HepG2 (cell line): Measurements from ENCODE around the gene RHOT2. TPM values are rescaled to one million over a fixed set of nuclear protein-coding genes. Genes with fewer than 3 reads are reported as not detected.
A peak's percentile ranks its signal among the peaks of the same experiment; 100 is the strongest.

Experiments used
- ATF7-NPFF ChIP-seq: sonication (generic); formaldehyde crosslinking; IDR thresholded peaks from 2 replicates; pipeline ENCODE4 v1.8.1; 2023; ENCODE audit warnings: mild to moderate bottlenecking, low read depth, missing genetic modification reagents, moderate library complexity
- HDAC1 ChIP-seq: sonication (generic); formaldehyde crosslinking; IDR thresholded peaks from 2 replicates; pipeline ENCODE4 v1.5.1; 2020; ENCODE audit warnings: mild to moderate bottlenecking, missing genetic modification reagents
- HOXA9 ChIP-seq: sonication (generic); formaldehyde crosslinking; IDR thresholded peaks from 2 replicates; pipeline ENCODE4 v1.8.1; 2022; ENCODE audit warnings: missing genetic modification reagents, mild to moderate bottlenecking, moderate library complexity, borderline replicate concordance
- MED1 ChIP-seq: sonication (generic); formaldehyde crosslinking; IDR thresholded peaks from 2 replicates; pipeline ENCODE4 v1.4.0; 2020; ENCODE audit warnings: missing genetic modification reagents
- MTA3 ChIP-seq: sonication (generic); formaldehyde crosslinking; IDR thresholded peaks from 2 replicates; pipeline ENCODE4 v1.4.0; 2020; ENCODE audit warnings: missing genetic modification reagents
- NFYC ChIP-seq: IDR thresholded peaks from 2 replicates; pipeline ENCODE4 v1.6.1; 2016; ENCODE audit warnings: missing genetic modification reagents, missing compliant biosample characterization
- NONO ChIP-seq, 2 experiments: fragments of 450-650 bp in 1 of 2; sonication (generic) in 1 of 2; formaldehyde crosslinking in 1 of 2; IDR thresholded peaks in 1 of 2; conservative IDR thresholded peaks in 1 of 2; 2 replicates each; pipeline versions ENCODE4 v1.6.1 to v1.8.0; 2017 to 2022; ENCODE audit warnings: mild to moderate bottlenecking in 1 of 2, missing genetic modification reagents in 1 of 2, moderate library complexity in 1 of 2
- RFX5 ChIP-seq: IDR thresholded peaks from 2 replicates; pipeline ENCODE4 v1.6.1; 2011; ENCODE audit warnings: low read depth, low read length, improper control_type of control experiment
- SIN3B ChIP-seq: fragments of 150-350 bp; IDR thresholded peaks from 2 replicates; pipeline ENCODE4 v1.6.1; 2014; ENCODE audit warnings: low read length
- TBX2 ChIP-seq: sonication (generic); formaldehyde crosslinking; IDR thresholded peaks from 2 replicates; pipeline ENCODE4 v1.5.0; 2020; ENCODE audit warnings: missing genetic modification reagents, mild to moderate bottlenecking, borderline replicate concordance
- YEATS4 ChIP-seq: sonication (generic); formaldehyde crosslinking; IDR thresholded peaks from 2 replicates; pipeline ENCODE4 v1.4.0; 2020; ENCODE audit warnings: missing genetic modification reagents, borderline replicate concordance
- ZBTB42 ChIP-seq: sonication (generic); formaldehyde crosslinking; IDR thresholded peaks from 2 replicates; pipeline ENCODE4 v1.5.0; 2020; ENCODE audit warnings: mild to moderate bottlenecking, missing genetic modification reagents
- ZBTB7B ChIP-seq: sonication (generic); formaldehyde crosslinking; IDR thresholded peaks from 2 replicates; pipeline ENCODE4 v1.4.0; 2020; ENCODE audit warnings: missing genetic modification reagents
- ZFP36L2 ChIP-seq: sonication (generic); formaldehyde crosslinking; IDR thresholded peaks from 2 replicates; pipeline ENCODE4 v1.4.0; 2020; ENCODE audit warnings: missing genetic modification reagents
- ZMYM4 ChIP-seq: sonication (generic); formaldehyde crosslinking; IDR thresholded peaks from 2 replicates; pipeline ENCODE4 v1.8.1; 2023; ENCODE audit warnings: mild to moderate bottlenecking, missing genetic modification reagents
- ZNF317 ChIP-seq: sonication (generic); formaldehyde crosslinking; IDR thresholded peaks from 2 replicates; pipeline ENCODE4 v1.5.0; 2020; ENCODE audit warnings: mild to moderate bottlenecking, missing genetic modification reagents
- ZNF441 ChIP-seq: sonication (generic); formaldehyde crosslinking; IDR thresholded peaks from 2 replicates; pipeline ENCODE4 v1.7.0; 2021; ENCODE audit warnings: missing genetic modification reagents, borderline replicate concordance
- ZNF558 ChIP-seq: sonication (generic); formaldehyde crosslinking; IDR thresholded peaks from 2 replicates; pipeline ENCODE4 v1.9.0; 2022; ENCODE audit warnings: mild to moderate bottlenecking, missing genetic modification reagents, borderline replicate concordance
- ZNF790 ChIP-seq: sonication (generic); formaldehyde crosslinking; IDR thresholded peaks from 2 replicates; pipeline ENCODE4 v1.8.0; 2022; ENCODE audit warnings: missing genetic modification reagents, mild to moderate bottlenecking, borderline replicate concordance
- polyA plus RNA-seq, 8 experiments: library from polyadenylated mRNA; depleted of rRNA in 3 of 8; stranded (reverse) in 7 of 8; unstranded in 1 of 8; fragments of >200 nt; fragmentation: Illumina TruSeq in 4 of 8; extraction: Trizol in 4 of 8; gene quantifications; 2 replicates each; pipeline versions ENCODE4 v1.2.1 to v1.2.3, GENCODE V29; 2011 to 2016; ENCODE audit warnings: low read depth in 4 of 8, missing spikeins in 1 of 8, mixed read lengths in 1 of 8; ENCODE audit not compliant: insufficient read depth in 1 of 8
- total RNA-seq, 5 experiments: library from RNA; depleted of rRNA; stranded (reverse); fragments of >200 nt; fragmentation: Illumina TruSeq; extraction: Trizol; gene quantifications; 2 replicates each; pipeline ENCODE4 v1.2.3, GENCODE V29; 2016; ENCODE audit warnings: low read depth in 1 of 5
- TF ChIP-seq, protein P1 (sequence below): sonication (generic); formaldehyde crosslinking; IDR thresholded peaks from 2 replicates; pipeline ENCODE4 v1.4.0; 2020; ENCODE audit warnings: missing genetic modification reagents, borderline replicate concordance
- TF ChIP-seq, protein P2 (sequence below): sonication (generic); formaldehyde crosslinking; IDR thresholded peaks from 2 replicates; pipeline ENCODE4 v1.5.0; 2020; ENCODE audit warnings: mild to moderate bottlenecking, missing genetic modification reagents
- TF ChIP-seq, protein P3 (sequence below): sonication (generic); formaldehyde crosslinking; IDR thresholded peaks from 2 replicates; pipeline ENCODE4 v1.8.0; 2022; ENCODE audit warnings: mild to moderate bottlenecking, missing genetic modification reagents, borderline replicate concordance

Gene RHOT2
- total and polyA plus RNA-seq, 2 of the 13 experiments (the other 11 are each of a cell fraction or from before 2014, with no cell fraction given): 63.6 to 76.9 TPM

DNA sequence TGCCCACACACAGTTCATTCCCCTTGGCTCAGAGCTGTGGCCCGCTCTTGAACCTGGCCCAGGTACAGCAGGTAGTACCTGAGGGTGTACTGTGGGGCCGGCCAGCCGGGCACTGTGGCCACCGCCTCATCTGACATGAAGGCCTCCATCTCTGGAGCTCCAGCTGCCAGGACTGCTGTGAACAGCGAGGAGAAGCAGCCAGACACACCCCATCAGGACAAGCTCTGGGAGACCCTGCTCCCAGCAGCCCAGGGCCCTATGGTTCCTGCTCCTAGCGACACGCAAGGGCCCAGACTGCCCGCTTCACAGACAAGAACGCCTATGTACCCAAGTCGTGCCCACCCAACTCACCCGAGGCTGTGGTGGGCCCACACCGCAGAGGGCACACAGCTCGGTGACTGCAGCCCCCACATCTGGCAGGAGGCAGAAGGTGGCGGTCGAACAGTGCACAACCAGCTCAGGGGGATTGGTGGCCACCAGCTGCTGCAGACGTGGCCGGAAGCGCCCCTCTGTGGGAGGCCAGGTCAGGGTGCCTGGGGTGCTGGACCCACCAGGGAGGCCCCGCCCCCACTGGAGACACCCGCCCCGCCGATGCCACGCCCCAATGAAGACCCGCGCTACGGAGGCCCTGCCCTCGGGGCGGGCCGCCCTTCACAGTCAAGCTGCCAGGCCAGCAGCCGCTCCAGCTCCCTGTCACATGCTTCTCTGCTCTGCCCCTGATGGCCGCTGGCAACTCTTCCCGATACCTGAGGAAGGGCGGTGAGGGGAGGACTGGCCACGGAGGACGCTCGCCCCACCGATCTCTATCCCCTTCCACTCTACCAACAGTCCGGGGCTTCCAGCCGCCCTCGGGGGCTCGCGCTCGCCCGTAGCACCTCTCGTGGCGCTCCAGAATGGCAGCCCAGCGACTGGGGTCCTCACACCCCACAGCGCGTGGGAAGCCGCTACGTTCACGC is 11.2 kb downstream of the RHOT2 start (continued):
- TF ChIP-seq, protein P1, sequence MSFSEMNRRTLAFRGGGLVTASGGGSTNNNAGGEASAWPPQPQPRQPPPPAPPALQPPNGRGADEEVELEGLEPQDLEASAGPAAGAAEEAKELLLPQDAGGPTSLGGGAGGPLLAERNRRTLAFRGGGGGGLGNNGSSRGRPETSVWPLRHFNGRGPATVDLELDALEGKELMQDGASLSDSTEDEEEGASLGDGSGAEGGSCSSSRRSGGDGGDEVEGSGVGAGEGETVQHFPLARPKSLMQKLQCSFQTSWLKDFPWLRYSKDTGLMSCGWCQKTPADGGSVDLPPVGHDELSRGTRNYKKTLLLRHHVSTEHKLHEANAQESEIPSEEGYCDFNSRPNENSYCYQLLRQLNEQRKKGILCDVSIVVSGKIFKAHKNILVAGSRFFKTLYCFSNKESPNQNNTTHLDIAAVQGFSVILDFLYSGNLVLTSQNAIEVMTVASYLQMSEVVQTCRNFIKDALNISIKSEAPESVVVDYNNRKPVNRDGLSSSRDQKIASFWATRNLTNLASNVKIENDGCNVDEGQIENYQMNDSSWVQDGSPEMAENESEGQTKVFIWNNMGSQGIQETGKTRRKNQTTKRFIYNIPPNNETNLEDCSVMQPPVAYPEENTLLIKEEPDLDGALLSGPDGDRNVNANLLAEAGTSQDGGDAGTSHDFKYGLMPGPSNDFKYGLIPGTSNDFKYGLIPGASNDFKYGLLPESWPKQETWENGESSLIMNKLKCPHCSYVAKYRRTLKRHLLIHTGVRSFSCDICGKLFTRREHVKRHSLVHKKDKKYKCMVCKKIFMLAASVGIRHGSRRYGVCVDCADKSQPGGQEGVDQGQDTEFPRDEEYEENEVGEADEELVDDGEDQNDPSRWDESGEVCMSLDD (CRISPR knock-in tag): no peak
- TF ChIP-seq ZBTB42 (CRISPR knock-in tag) (peak; percentile 41; the same call in 1 of the 2 replicates), NFYC (CRISPR knock-in tag) (0 out of 2 replicates have a peak, but pooled peaks have one; percentile 32), HOXA9 (CRISPR knock-in tag) (no peak), MED1 (CRISPR knock-in tag) (peak; percentile 44; the same call in 1 of the 2 replicates), ZNF441 (CRISPR knock-in tag) (no peak), HDAC1 (peak; percentile 31; the same call in 1 of the 2 replicates), ATF7-NPFF (CRISPR knock-in tag) (peak; percentile 71), RFX5 (no peak), SIN3B (no peak), ZFP36L2 (no peak), YEATS4 (CRISPR knock-in tag) (peak; percentile 70), ZMYM4 (CRISPR knock-in tag) (no peak), TBX2 (peak; percentile 65), ZNF558 (CRISPR knock-in tag) (no peak), NONO (IDR thresholded peaks at IDR 0.05) (no peak), NONO (CRISPR knock-in tag; conservative IDR thresholded peaks at IDR 0.05) (peak; percentile 77), ZBTB7B (CRISPR knock-in tag) (peak; percentile 81), ZNF317 (CRISPR knock-in tag) (peak; percentile 46; the same call in 1 of the 2 replicates), MTA3 (CRISPR knock-in tag) (no peak), ZNF790 (CRISPR knock-in tag) (0 out of 2 replicates have a peak, but pooled peaks have one; percentile 32)
- TF ChIP-seq, protein P2, sequence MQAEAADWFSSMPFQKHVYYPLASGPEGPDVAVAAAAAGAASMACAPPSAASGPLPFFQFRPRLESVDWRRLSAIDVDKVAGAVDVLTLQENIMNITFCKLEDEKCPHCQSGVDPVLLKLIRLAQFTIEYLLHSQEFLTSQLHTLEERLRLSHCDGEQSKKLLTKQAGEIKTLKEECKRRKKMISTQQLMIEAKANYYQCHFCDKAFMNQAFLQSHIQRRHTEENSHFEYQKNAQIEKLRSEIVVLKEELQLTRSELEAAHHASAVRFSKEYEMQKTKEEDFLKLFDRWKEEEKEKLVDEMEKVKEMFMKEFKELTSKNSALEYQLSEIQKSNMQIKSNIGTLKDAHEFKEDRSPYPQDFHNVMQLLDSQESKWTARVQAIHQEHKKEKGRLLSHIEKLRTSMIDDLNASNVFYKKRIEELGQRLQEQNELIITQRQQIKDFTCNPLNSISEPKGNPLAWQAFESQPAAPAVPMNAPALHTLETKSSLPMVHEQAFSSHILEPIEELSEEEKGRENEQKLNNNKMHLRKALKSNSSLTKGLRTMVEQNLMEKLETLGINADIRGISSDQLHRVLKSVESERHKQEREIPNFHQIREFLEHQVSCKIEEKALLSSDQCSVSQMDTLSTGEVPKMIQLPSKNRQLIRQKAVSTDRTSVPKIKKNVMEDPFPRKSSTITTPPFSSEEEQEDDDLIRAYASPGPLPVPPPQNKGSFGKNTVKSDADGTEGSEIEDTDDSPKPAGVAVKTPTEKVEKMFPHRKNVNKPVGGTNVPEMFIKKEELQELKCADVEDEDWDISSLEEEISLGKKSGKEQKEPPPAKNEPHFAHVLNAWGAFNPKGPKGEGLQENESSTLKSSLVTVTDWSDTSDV (CRISPR knock-in tag): no peak
- TF ChIP-seq, protein P3, sequence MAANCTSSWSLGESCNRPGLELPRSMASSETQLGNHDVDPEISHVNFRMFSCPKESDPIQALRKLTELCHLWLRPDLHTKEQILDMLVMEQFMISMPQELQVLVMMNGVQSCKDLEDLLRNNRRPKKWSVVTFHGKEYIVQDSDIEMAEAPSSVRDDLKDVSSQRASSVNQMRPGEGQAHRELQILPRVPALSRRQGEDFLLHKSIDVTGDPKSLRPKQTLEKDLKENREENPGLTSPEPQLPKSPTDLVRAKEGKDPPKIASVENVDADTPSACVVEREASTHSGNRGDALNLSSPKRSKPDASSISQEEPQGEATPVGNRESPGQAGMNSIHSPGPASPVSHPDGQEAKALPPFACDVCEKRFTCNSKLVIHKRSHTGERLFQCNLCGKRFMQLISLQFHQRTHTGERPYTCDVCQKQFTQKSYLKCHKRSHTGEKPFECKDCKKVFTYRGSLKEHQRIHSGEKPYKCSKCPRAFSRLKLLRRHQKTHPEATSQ: no peak
